GM23338 (cell line): ENCODE measurements around the gene AGAP1. TPM values are rescaled to one million over a fixed set of nuclear protein-coding genes. Genes with fewer than 3 reads are reported as not detected.
A peak's percentile ranks its signal among the peaks of the same experiment; 100 is the strongest.

Experiments
- ATAC-seq: fragments of 200-7000 bp; cut with Tn5 transposase; 3 replicates; pipeline ENCODE4 v1.9.1; 2020
- DNase-seq: peaks from one replicate; pipeline ENCODE4 v3.0.0-alpha.2; 2015; ENCODE audit warnings: low spot score
- H2AFZ ChIP-seq: fragments of 200-600 bp; sonication (generic); 2 replicates; pipeline ENCODE4 v1.8.0; 2016; ENCODE audit warnings: antibody characterized with exemption, mild to moderate bottlenecking, moderate library complexity
- H3F3A ChIP-seq: fragments of 200-600 bp; sonication (generic); replicated peaks from 2 replicates; pipeline ENCODE4 v1.8.0; 2017; ENCODE audit warnings: antibody characterized with exemption, mixed run types, low read depth
- H3K27ac ChIP-seq: fragments of 200-600 bp; sonication (generic); 2 replicates; pipeline ENCODE4 v1.6.1; 2016; ENCODE audit warnings: low read depth
- H3K27me3 ChIP-seq: fragments of 200-600 bp; sonication (generic); 2 replicates; pipeline ENCODE4 v1.8.0; 2016; ENCODE audit warnings: mild to moderate bottlenecking, mixed run types, moderate library complexity; ENCODE audit not compliant: insufficient read depth
- H3K36me3 ChIP-seq: fragments of 200-600 bp; sonication (generic); 2 replicates; pipeline ENCODE4 v1.8.0; 2016; ENCODE audit warnings: mild to moderate bottlenecking; ENCODE audit not compliant: insufficient read depth
- H3K4me1 ChIP-seq: fragments of 200-600 bp; sonication (generic); 2 replicates; pipeline ENCODE4 v1.8.0; 2016; ENCODE audit warnings: mild to moderate bottlenecking, moderate library complexity; ENCODE audit not compliant: insufficient read depth
- H3K4me2 ChIP-seq: fragments of 200-600 bp; sonication (generic); 2 replicates; pipeline ENCODE4 v1.7.1; 2017; ENCODE audit warnings: mixed run types
- H3K4me3 ChIP-seq: fragments of 200-600 bp; sonication (generic); 2 replicates; pipeline ENCODE4 v1.6.1; 2016; ENCODE audit warnings: mixed run types
- H3K79me2 ChIP-seq: fragments of 200-600 bp; sonication (generic); replicated peaks from 2 replicates; pipeline ENCODE4 v1.8.0; 2017; ENCODE audit warnings: mild to moderate bottlenecking; ENCODE audit not compliant: insufficient read depth
- H3K9me2 ChIP-seq: fragments of 200-600 bp; sonication (generic); 2 replicates; pipeline ENCODE4 v1.8.0; 2017; ENCODE audit not compliant: insufficient read depth
- H4K20me1 ChIP-seq: fragments of 200-600 bp; sonication (generic); replicated peaks from 2 replicates; pipeline ENCODE4 v1.8.0; 2017; ENCODE audit warnings: mild to moderate bottlenecking; ENCODE audit not compliant: insufficient read depth
- H3K27ac Mint-ChIP-seq: 2 replicates; pipeline ENCODE4 v1.8.0; 2020; ENCODE audit warnings: inconsistent platforms, mild to moderate bottlenecking, moderate library complexity, mixed read lengths
- H3K27me3 Mint-ChIP-seq: 3 replicates; pipeline ENCODE4 v1.8.0; 2022; ENCODE audit warnings: low read depth, mild to moderate bottlenecking, moderate library complexity, mixed read lengths, inconsistent platforms; ENCODE audit not compliant: insufficient read depth, poor library complexity
- H3K36me3 Mint-ChIP-seq: 3 replicates; pipeline ENCODE4 v1.8.0; 2021; ENCODE audit warnings: low read depth, mild to moderate bottlenecking, inconsistent platforms, moderate library complexity, mixed read lengths
- H3K4me1 Mint-ChIP-seq: 3 replicates; pipeline ENCODE4 v1.8.0; 2020; ENCODE audit warnings: mild to moderate bottlenecking, inconsistent platforms, mixed read lengths
- H3K4me3 Mint-ChIP-seq: 3 replicates; pipeline ENCODE4 v1.8.0; 2021; ENCODE audit warnings: moderate library complexity, mild to moderate bottlenecking, inconsistent platforms, mixed read lengths
- H3K9me3 Mint-ChIP-seq: 3 replicates; pipeline ENCODE4 v1.8.0; 2020; ENCODE audit warnings: moderate library complexity, mild to moderate bottlenecking, inconsistent platforms, mixed read lengths
- EZH2phosphoT487 ChIP-seq: fragments of 200-600 bp; sonication (generic); IDR thresholded peaks from one replicate; pipeline ENCODE4 v1.8.1; 2018; ENCODE audit warnings: antibody characterized with exemption; ENCODE audit not compliant: unreplicated experiment
- JUNB ChIP-seq: IDR thresholded peaks from one replicate; pipeline ENCODE4 v1.6.1; 2016; ENCODE audit warnings: antibody characterized with exemption; ENCODE audit not compliant: unreplicated experiment
- POLR2AphosphoS5 ChIP-seq: IDR thresholded peaks from 2 replicates; pipeline ENCODE4 v1.6.1; 2016; ENCODE audit warnings: antibody characterized with exemption, low read depth
- STAT1 ChIP-seq: IDR thresholded peaks from one replicate; pipeline ENCODE4 v1.6.1; 2016; ENCODE audit warnings: antibody characterized with exemption; ENCODE audit not compliant: unreplicated experiment
- polyA plus RNA-seq: library from polyadenylated mRNA; unstranded; fragments of >200 nt; fragmentation: Nextera tagmentation; extraction: Ambion mirVana; gene quantifications from 2 replicates; pipeline ENCODE4 v1.2.1, GENCODE V29; 2016
- total RNA-seq: library from RNA; depleted of rRNA; stranded (reverse); fragments of >200 nt; shearing (Covaris generic); gene quantifications from 2 replicates; pipeline ENCODE4 v1.2.3, GENCODE V29; 2014
- TF ChIP-seq, protein P1 (sequence below), 2 experiments: fragments of 200-600 bp in 1 of 2; sonication (generic) in 1 of 2; conservative IDR thresholded peaks; 2 replicates each; pipeline versions ENCODE4 v1.5.1 to v1.6.1; 2016 to 2017; ENCODE audit warnings: antibody characterized with exemption in 2 of 2, low read depth in 2 of 2, mild to moderate bottlenecking in 2 of 2, moderate library complexity in 1 of 2
- TF ChIP-seq, protein P2 (sequence below): IDR thresholded peaks from one replicate; pipeline ENCODE4 v1.6.1; 2018; ENCODE audit warnings: antibody characterized with exemption; ENCODE audit not compliant: unreplicated experiment

AGAP1 gene
- total and polyA plus RNA-seq, 2 experiments from 2014 or later: 13.3 to 27.9 TPM

DNA sequence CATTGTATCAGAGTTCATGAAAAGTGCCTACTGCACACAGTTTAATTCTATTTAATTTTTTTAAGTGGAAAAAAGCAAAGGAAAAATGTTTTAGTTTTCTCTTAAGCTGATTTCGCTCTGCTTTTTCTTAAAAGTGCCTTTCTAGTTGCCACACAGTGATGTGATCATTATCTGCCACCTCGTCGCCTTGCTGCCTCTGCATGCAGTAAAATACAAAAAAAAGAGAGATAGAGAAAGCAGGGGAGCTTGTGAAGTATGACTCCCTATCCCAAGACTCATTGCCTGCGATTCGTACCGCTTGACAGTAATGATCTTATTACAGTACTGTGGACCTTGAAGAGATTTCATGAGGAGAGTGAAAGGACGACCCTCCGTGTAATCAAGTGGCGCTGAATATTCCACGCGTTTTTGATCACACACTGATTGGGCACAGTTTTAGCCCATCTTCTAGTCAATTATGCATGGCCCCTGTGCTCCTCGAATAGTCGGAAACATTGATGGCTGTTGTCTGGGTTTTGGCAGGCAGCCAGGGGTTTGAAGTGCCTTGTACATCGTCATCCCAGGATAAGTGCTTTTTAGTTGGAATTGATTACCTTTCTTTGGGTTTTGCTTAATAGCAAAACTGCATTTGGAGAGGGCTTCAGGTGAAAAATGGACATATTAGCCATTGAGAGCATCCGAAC lies 486.1 kb downstream of the AGAP1 start:
- Histone ChIP-seq H3K4me1 (no peaks in the 10 kb centered on the region), H3K4me3 (no peak overlapping the region), H2AFZ (no peak overlapping the region), H3K27me3 (no peaks in the 10 kb centered on the region), H3K4me2 (no peak overlapping the region), H3K36me3 (no peaks in the 10 kb centered on the region; the same call in 1 of the 2 replicates), H3K79me2 (no peaks in the 10 kb centered on the region), H3F3A (no peaks in the 10 kb centered on the region), H4K20me1 (0 out of 2 replicates have a peak, but pooled peaks cover 5% of the 10 kb centered on the region), H3K9me2 (no peaks in the 10 kb centered on the region; the same call in 1 of the 2 replicates), H3K27ac (no peak overlapping the region)
- Mint-ChIP-seq H3K4me1 (peaks cover 9% of the 10 kb centered on the region), H3K27ac (no peak overlapping the region), H3K36me3 (peaks cover 16% of the 10 kb centered on the region), H3K4me3 (no peak overlapping the region), H3K27me3 (peaks cover 13% of the 10 kb centered on the region), H3K9me3 (no peaks in the 10 kb centered on the region; the same call in 1 of the 3 replicates)
- TF ChIP-seq, protein P1, sequence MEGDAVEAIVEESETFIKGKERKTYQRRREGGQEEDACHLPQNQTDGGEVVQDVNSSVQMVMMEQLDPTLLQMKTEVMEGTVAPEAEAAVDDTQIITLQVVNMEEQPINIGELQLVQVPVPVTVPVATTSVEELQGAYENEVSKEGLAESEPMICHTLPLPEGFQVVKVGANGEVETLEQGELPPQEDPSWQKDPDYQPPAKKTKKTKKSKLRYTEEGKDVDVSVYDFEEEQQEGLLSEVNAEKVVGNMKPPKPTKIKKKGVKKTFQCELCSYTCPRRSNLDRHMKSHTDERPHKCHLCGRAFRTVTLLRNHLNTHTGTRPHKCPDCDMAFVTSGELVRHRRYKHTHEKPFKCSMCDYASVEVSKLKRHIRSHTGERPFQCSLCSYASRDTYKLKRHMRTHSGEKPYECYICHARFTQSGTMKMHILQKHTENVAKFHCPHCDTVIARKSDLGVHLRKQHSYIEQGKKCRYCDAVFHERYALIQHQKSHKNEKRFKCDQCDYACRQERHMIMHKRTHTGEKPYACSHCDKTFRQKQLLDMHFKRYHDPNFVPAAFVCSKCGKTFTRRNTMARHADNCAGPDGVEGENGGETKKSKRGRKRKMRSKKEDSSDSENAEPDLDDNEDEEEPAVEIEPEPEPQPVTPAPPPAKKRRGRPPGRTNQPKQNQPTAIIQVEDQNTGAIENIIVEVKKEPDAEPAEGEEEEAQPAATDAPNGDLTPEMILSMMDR (conservative IDR thresholded peaks at IDR 0.05; ENCODE audit: low read depth in 2 of 2): no peak
- TF ChIP-seq JUNB: no peak
- TF ChIP-seq EZH2phosphoT487: no peak
- TF ChIP-seq POLR2AphosphoS5: no peak
- TF ChIP-seq STAT1: no peak
- TF ChIP-seq, protein P2, sequence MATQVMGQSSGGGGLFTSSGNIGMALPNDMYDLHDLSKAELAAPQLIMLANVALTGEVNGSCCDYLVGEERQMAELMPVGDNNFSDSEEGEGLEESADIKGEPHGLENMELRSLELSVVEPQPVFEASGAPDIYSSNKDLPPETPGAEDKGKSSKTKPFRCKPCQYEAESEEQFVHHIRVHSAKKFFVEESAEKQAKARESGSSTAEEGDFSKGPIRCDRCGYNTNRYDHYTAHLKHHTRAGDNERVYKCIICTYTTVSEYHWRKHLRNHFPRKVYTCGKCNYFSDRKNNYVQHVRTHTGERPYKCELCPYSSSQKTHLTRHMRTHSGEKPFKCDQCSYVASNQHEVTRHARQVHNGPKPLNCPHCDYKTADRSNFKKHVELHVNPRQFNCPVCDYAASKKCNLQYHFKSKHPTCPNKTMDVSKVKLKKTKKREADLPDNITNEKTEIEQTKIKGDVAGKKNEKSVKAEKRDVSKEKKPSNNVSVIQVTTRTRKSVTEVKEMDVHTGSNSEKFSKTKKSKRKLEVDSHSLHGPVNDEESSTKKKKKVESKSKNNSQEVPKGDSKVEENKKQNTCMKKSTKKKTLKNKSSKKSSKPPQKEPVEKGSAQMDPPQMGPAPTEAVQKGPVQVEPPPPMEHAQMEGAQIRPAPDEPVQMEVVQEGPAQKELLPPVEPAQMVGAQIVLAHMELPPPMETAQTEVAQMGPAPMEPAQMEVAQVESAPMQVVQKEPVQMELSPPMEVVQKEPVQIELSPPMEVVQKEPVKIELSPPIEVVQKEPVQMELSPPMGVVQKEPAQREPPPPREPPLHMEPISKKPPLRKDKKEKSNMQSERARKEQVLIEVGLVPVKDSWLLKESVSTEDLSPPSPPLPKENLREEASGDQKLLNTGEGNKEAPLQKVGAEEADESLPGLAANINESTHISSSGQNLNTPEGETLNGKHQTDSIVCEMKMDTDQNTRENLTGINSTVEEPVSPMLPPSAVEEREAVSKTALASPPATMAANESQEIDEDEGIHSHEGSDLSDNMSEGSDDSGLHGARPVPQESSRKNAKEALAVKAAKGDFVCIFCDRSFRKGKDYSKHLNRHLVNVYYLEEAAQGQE: no peak
- DNase-seq (no peak), ATAC-seq (no peak)

DNA sequence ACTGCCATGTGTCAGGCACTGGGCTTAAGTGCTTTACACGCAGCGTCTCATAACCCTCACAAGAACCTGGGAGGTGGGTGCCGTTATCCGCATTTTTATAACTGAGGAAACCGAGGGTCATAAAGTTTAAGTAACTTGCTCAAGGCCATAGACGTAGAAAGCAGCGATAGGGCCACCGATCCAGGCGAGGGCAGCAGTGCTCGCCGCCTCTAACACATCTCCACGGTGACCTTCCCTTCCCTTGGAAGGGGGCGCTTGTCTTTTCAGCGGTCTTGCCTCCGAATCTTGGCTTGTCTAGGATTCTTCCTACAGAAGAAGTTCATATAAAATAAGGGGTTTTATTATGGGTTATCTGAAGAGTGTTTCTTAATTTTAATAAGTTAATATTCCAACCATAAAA lies 487.8 kb downstream of the AGAP1 start:
- Histone ChIP-seq H3K4me3 (no peak overlapping the region), H3K9me2 (no peaks in the 10 kb centered on the region)
- DNase-seq: peak; percentile 72

More for the DNA sequence above, 487.8 kb downstream of the AGAP1 start:
- H3K4me3 Mint-ChIP-seq: no peak overlapping the region
- H3K4me1 Mint-ChIP-seq: peaks cover 17% of the 10 kb centered on the region
- Histone ChIP-seq H3K79me2 (no peaks in the 10 kb centered on the region), H3K4me1 (no peaks in the 10 kb centered on the region), H4K20me1 (0 out of 2 replicates have a peak, but pooled peaks cover 9% of the 10 kb centered on the region), H3K27me3 (no peaks in the 10 kb centered on the region), H2AFZ (no peak overlapping the region), H3K27ac (no peak overlapping the region), H3K36me3 (no peaks in the 10 kb centered on the region; the same call in 1 of the 2 replicates), H3F3A (no peaks in the 10 kb centered on the region), H3K4me2 (no peak overlapping the region)
- no peak for TF ChIP-seq POLR2AphosphoS5
- TF ChIP-seq, protein P1 (conservative IDR thresholded peaks at IDR 0.05; ENCODE audit: low read depth in 2 of 2): peak; percentile 58 to 93
- no peak overlapping the region for H3K27ac Mint-ChIP-seq
- no peaks in the 10 kb centered on the region; the same call in 1 of the 3 replicates for H3K9me3 Mint-ChIP-seq
- H3K27me3 Mint-ChIP-seq: peaks cover 13% of the 10 kb centered on the region
- H3K36me3 Mint-ChIP-seq: peaks cover 10% of the 10 kb centered on the region
- peak; percentile 99 for ATAC-seq
